ENCODE data around the gene CHAF1A.

Gene CHAF1A

DNA sequence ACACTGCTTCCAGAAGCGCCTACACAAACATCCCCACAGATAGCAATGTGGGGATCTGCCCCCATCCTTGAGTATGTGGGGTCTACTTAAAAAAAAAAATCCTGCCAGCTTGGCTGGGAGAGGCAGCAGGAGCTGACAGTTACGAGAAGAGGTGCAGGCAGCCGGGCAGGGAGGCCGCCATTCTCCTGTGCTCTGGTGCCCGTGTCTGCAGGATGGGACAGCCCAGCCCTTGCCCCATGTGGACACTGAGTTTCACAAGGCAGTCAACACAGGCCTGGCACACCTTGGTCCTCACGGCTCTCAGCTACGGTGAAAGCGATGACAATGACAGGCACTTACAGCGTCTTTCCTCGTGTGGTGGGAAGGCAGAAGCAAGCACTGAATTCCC lies 35.1 kb upstream of the CHAF1A start:
- no peak for DNase-seq

DNA sequence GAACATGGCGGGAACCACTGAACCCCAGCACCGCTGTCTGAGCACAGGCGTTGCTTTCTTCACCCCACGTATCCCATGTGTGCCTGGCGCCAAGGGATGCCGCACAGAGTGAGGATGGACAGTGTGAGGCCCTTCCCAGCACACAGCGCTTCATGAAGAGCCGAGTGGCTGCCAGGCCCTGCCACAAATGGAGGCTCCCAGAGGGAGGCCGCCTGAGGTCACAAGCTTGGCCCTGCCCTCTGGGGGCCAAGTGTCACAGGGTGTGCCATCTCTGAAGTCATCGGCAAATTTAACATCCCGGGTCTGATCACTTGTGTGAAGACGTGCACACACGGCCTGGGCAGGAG lies 34.7 kb upstream of the CHAF1A start:
- no peak for DNase-seq

DNA sequence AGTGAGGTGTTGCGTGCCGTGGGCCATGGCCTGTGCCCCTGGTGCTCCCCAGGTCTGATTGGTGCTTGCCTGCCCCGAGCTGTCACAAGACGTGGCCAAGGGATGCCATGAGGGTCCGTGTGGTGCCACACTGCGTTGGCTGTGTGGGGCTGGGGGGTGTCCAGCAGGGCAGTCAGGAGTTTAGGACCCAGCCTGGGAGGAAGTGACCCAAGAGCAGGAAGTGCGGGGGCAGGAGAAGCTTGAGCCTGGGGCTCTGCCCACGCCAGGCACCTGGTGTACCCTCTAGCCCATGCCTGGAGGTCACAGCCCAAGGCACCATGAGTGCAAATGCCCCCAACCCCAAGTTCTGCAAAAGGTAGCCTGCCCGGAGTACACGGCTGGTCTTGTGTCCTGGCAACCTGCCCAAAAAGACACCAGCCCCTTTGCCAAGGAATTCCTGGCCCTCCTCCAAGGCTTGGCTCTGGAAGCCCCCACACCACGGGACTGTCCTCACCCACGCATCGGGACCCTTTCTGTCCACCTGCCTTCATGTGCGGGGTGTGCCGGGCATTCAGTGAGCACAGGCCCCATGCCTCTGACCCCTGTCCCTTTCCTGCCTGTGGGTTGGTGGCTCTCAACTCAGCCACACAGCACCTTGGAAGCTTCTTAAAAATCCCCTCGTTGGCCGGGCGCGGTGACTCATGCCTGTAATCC lies 34.2 kb upstream of the CHAF1A start:
- DNase-seq = peak in 2 of 14 donors; percentile 2 to 21

DNA sequence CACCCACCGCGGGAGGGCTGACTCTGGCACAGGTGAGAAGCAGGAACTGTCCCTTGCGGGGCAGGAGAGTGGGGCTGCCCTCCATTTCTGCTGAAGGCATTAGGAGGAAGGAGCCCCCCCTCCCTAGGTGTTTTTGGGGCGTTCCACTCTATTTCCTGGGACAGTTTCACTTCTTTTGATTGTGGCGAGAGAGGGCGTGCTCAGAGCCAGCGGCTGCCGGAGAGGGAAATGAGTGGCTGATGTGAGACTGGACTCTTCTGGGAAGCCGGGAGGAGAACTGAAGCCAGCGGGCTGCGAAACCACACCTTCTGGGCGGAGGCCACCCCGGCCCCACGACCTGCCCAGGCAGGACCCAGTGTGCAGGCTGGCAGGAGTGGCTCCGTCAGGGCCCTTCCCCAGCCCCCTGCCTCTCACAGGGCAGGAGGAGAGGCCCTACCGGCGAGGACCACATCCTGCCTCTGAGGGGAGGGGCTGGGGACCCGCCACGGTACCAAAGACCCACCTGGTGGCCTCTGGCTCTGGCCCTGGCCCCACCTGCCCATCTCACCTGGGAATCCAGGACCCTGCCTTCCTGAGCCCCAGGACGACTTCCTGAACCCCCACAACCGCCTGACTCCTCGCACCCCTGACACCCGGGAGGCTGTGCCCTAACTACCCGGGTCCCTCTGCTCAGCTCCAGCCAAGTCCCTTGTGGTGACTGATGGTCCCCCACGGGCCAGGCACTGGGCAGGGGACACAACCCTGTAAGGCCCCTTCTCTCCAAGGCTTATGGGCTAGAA lies 33.1 kb upstream of the CHAF1A start:
- DNase-seq = peak in 5 of 14 donors; percentile 7 to 44 (median 30)

DNA sequence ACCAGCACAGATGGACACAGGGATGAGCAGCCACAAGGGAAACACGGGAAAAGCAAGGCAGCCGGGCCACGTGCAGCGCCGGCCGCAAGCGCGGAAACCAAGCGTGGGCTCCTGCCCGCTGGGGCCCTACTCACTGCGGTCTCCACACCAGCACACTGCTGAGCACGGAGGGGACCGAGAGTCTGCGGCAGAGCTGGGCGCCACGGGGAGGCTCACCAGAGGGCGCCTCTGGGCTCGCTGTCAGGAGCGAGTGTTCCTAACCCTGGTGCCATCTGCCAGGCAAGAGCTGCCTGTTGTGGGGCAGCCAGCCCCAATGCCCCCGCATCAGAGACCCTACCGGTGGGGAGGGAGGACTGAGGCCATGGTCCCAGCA lies 32.6 kb upstream of the CHAF1A start:
- DNase-seq = peak in 12 of 14 donors; percentile 9 to 67 (median 34)

DNA sequence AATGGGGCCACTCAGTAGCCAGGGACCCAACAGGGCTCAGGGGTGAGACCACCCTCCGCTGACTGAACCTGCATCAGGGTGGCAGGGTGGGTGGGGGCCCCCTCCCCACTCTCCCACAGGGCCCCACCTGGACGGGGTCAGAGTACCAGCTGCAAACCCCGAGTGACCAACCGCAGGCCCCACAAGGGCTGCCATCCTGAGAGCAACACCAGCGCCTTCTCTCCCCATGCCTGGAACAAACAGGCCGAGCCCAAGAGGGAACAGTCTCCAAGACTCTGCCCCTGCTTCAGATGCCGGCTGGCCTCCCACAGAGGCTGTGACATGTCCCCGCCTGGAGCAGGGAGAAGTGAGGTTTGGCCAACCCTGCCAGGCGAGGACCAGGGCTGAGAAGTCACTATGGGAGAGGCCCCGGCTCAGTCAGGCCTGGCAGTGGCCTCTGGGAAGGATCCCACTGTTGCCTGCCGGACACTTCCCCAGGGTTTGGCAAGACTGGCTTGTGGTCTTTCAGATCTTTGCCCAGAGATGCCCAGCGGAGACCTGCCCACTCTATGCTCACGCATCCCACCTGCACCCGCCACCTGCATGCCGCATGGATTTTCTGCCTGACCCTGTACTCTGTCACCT lies 31.9 kb upstream of the CHAF1A start:
- peak in 1 of 14 donors; percentile 37 for DNase-seq

DNA sequence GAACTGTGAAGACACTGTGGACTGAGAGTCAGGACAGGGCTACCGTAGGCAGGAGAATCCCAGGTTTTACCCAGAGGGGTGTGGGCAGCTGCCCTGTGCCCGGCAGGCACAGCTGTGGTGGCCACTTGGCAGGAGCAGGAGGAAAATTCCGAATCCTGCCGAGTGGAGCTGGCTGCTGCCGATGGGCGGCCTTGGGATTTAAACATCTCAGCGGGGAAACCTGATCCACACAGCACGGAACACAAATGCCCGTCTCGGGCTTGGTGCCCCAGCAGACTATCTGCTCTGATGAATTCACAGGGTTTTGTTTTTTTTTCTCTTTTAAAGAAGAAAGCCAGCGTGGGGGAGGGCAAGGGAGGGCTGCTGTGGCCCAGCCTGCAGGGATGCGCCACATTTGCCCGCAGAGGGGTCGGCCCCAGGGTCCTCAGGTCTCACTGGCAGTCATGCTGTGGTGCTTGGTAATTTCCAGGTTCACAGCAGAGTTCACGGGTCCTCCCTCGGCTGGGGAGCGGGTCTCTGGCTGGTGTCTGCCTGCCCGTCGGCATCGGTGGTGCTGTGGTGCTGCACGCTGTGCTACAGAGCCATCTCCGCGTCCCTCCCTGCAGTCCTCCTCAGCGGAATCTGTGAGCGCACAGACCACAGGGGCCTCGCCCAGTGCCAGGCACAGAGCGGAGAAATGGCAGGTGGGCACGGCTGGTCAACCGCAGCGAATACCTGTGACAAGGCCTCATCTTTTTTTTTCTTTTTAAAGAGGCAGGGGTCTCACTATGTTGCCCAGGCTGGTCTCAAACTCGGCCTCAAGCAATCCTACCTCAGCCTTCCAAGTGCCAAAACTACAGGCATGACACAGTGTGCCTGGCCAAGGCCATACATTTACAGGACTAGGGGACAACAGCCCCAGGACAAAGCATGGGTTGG lies 30.9 kb upstream of the CHAF1A start:
- DNase-seq = peak in 2 of 14 donors; percentile 20 to 52

DNA sequence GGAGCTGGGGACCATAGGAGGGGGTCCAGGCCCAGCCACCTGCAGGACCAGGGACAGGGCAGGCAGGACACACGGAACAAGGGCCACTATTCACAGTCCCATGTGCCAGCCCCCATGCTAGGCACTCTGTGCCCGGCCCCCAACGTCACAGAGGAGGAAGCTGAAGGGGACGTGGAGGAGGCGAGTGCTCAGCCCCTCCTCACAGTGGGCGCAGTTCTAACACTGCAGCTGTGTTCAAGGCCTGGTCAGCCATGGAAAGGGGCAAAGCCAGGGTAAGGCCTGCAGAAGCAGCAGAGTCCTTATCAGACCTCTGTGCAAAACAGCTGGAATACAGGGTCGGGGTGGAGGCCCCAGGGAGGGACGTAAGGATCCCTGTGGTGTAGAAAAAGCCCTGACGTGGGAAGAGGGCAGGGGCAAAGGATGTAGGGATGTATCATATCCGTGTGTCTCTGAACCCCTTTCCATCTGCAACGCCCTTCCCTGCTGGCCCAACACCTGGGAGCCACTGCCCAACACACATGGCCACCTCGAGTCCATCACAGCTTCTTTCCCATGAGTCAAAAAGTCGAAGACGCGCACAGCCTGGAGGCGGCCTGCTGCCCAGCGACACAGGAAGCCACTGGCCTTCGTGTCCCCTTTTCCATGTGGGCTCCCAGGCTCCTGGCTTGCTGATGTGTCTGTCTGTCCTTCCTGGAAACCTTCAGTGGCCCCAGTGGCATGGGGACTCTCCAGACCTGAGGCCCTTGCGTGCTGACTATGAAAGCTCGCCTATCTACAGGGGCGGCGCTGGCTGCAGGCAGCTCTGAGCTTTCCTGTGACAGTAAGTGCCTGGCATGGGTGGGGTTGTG lies 30.1 kb upstream of the CHAF1A start:
- peak in 1 of 14 donors; percentile 17 for DNase-seq

DNA sequence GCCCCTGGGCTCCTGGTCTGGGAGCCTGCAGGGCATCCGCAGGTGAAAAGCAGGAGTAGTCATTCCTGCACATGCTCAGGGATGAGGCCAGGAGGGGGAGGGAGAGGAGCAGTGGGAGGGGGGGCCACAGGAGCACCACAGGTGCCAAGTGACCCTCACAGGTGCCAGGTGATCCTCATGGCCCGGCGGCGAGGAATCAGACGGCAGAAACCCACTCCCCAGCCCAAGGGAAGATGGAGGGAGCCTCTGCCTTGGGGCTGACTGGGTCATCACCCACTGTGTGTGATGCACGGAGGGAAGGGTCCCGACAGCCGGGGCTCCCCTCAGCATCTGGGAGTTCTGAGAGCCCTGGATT lies 29.4 kb upstream of the CHAF1A start:
- DNase-seq = no peak

DNA sequence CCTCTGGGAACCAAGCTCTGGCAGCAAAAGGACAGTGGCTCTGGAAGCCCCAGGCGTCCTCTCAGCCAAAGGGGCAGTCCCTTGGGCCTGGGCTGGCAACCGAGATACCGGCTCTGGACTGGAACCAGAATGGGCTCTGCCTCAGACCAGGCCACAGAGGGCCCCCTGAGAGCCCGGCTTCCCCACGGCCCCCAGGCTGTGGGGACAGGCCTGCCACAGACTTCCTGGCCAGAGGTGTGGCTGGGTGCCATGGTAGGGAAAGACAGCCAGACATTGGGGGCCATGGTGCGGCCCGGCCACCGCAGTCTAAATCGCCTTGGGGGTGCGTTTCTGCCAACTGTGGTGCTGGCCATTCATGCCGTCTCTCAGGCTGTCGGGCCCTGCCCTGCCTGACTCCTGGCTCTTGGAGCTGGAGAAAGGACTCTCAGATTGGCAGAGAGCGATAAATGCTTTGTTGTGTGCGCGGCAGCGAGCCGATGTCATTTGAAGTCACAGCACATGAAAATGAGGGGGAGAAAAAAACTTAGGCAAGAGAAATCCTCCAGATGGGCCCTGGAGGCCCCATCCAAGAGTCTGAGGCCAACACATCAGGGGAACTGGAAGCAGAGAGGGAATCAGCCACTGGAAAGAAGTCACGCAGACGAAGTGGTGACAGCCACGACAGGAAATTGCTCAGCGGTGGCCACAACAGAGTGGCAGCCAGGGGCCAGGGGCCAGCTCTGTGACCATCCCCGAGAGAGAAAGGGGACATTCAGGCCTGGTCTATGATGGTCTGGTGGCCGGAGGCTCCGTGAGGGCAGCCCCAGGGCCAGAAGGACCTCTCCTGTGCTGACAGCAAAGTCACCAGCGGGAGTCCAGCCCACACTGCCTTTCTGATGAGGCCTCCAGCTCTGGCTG lies 28.6 kb upstream of the CHAF1A start:
- DNase-seq = peak in 13 of 14 donors; percentile 32 to 87 (median 63)

DNA sequence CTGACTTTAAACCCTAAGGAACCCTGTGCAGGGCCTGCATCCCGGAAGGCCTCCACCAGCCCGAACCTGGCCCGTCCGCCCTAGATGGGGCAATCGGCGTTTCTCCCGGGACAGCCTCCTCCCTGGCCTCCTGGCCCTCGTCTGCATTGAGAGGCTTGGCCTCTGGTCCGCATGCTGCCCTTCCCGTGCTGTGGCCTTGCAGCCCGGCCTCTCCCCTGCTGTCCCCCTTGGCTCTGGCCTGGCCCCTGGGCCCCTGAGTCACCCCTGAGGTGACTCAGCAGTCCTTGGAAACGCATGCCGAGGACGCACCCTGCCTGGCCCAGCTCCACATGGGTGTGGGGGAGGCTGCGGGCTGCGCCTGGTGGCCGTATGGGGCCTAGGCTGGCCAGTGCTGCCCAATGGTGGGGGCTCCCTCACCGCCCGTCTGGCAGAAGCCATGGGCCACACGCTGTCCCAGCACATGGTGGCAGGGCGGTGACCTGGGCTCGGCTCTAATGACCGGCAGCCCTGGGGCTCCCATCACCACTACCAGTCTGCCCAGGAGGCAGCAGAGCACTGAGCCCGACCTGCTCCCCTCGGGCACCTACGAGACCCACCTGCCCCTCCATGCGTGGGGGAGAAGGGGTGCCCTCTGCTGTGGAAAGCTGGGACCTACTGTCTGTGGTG lies 27.8 kb upstream of the CHAF1A start:
- peak in 2 of 14 donors; percentile 36 to 82 for DNase-seq

DNA sequence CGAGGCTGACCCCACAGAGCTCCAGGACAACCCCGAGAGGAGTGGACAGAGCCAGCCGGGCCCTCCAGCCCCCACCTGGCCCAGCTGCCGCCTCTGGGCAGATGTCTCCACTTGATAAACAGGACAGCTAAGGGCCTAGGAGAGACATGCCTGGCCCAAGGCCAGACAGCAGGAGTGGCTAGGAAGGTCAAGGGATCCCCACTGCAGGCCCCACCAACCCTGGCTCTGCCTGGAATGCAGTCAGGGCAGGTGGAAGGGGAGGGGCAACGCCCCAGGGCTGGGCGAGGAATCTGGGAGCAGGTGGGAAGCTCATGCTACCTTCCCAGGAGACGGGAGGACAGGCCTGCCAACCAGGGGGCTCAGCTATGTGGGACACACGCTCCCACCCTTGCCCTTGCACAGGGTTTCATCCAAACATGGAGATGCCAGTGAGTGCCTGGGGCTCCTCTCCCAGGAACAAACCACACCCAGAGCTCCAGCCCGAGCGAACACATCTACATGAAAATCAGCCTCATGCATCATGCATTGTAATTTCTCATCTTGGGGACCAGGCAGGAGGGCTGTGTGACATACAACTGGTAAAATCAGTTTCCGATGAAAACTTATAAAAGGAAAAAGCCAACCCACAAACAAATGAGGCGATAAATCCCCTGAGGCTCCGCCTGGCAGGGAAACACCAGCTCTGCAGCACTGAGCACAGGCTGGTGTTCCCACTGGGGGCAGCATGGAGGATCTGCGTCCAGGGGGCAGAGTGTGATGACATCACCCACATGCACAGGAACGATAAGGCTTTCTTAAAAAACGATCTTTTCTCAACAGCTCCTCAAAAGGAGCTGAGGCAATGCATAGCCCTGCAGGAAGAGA lies 27.0 kb upstream of the CHAF1A start:
- DNase-seq = peak in 3 of 14 donors; percentile 21 to 45 (median 23)

DNA sequence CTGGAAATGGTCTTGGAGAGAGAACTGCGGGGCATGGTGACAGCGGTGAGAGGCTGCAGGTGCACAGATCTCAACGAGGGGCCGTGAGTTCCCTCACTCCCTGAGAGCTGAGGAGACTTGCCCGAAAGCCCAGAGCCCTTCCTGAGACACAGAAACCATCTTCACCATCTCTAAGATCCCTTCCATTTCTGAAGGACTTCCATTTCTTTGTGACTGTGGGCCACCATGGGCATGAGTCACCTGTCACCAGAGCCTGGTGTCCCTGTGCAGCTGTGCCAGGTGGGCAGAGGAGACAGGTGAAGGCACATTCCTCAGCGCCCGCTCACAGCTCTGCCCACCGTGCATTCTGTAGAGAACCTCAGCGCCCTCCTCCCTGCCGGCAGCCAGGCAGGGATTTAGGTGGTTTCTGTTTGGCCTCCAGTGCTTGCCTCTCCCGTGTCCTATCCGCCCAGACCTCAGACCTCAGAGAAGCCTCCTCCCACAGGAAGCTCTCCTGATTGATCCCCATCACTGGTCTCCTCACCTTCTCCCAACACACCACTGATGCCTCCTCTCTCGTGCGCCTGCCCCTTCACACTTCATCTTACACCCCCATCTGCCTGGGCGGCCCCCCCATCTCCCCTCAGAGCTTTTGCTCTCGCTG lies 26.3 kb upstream of the CHAF1A start:
- DNase-seq = no peak

DNA sequence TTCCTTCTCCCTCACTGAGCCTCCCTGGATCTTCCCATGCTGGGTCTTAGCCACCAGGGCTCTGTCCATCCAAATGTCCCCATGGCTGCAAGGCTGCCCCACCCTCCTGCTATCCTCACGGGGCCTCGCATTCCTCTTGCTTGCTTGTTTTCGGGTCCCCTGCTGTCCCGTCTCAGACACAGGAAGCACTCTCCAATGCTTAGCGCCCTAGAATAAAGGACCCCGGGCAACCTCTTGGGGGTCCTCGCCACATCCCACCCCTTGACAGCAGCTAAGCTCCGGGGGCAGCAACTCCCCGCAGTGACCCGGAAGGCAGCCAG lies 25.8 kb upstream of the CHAF1A start:
- no peak for DNase-seq

DNA sequence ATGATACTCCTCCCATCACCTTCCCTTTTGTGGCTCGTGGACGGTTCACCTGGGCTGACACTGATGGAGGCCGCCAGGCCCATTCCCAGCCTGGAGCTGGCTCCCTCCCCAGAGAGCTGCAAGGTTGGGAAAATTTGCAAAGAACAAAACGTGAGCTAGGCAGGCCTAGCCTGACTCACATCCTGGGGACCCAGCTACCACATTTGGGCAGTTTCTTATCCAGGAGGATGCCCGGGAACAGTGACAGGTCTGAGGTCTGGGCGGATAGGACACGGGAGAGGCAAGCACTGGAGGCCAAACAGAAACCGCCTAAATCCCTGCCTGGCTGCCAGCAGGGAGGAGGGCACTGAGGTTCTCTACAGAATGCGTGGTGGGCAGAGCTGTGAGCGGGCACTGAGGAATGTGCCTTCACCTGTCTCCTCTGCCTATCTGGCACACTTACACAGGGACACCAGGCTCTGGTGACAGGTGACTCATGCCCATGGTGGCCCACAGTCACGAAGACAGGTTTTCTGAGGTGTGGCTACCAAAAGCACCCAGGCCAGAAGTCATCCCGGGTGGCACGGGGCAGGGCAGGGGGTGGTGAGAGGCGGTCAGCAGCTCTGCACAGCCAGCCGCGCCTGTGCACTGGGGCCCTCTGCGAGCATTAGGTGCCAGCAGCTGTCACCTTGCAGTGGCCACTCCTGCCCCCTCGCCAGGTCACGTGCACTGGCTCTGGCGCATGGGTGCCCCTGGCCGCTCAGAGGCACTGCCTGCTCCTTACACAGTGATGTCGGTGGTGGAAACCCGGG lies 25.3 kb upstream of the CHAF1A start:
- peak in 1 of 14 donors; percentile 42 for DNase-seq

DNA sequence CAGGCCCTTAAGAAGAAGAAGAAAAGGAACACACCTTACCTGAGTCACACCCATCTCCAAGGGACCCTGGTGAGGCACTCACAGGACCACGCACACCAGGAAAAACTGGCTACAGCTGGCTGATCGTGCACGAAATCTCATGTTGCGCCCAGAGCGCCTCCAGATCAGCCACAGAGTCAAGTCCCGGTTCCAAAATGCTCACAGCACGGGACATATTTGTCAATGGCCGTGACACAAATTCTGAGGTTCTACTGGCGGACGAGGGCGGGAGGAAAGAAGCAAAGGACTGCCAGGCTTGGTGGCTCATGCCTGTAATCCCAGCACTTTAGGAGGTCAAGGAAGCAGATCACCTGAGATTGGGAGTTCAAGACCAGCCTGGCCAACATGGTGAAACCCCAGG lies 23.6 kb upstream of the CHAF1A start:
- no peak for DNase-seq

DNA sequence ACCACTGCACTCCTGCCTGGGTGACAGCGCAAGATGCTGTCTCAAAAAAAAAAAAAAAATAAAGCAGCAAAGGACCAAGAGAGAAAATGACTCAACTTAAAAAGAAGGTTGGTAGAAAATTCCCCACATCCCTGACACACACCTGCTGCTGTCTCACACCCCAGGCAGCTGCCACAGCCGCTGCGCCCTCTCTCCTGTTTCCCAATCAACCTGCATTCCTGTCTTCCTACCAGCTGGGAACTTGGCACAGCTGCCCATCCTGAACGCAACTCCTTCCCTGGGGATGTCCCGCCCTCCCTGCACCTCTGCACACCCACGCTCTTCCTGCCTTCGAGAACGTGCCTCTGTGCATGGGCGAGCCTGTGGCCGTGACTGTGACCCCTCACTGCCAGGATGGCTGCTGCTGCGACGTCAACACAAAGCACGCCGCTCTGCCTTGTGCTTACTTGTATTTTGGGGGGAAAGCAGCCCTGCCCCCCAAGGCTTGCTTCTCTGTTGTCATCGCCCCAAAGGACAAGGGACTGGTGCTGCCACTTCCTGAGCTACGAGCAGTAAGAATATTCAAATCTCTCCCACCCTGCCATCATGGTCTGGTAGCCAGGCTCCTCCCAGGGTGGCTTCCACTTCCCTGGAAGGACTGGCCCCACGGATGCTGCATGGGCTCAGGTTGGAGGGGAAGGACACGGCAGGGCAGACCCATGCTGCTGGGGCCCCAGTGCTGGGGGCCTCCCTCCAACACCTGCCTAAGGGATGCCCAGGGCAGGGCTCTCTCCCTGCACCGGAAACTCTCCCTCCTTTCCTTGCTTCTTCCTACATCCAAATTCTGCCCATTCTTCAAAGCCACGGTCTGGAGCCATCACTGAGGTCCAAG lies 22.8 kb upstream of the CHAF1A start:
- DNase-seq = no peak
